H1 (cell line): ENCODE data around the gene KPNA6. TPM values are rescaled to one million over a fixed set of nuclear protein-coding genes. Genes with fewer than 3 reads are reported as not detected.

ENCODE experiments used
- CTCF ChIA-PET: fragments of 300-600 bp; sonication (Branson Sonifier 250); formaldehyde crosslinking; loops from one replicate; lab custom pipeline; 2021; ENCODE audit not compliant: partially characterized antibody; lab: Charles Lee
- POLR2A ChIA-PET: fragments of 300-600 bp; sonication (Branson Sonifier 250); formaldehyde crosslinking; loops from one replicate; lab custom pipeline; 2021; ENCODE audit warnings: inconsistent platforms; ENCODE audit not compliant: partially characterized antibody; lab: Charles Lee
- DNase-seq, 2 experiments: peaks; one replicate each; pipeline versions ENCODE4 v3.0.0 to v3.0.0-alpha.2; 2010 to 2022; ENCODE audit warnings: low spot score in 2 of 2, low read depth in 1 of 2, mixed read lengths in 1 of 2
- FAIRE-seq: peaks from 2 replicates; lab custom pipeline; 2011; peaks lifted over from hg19 to GRCh38; lab: Jason Lieb, UNC
- H2AFZ ChIP-seq: 2 replicates; pipeline ENCODE4 v1.8.1; 2012; ENCODE audit warnings: low read length, inconsistent platforms
- H2AK5ac ChIP-seq: 2 replicates; pipeline ENCODE4 v1.6.1; 2013; ENCODE audit warnings: low read depth, low read length
- H2BK120ac ChIP-seq: replicated peaks from 2 replicates; pipeline ENCODE3; 2013; ENCODE audit warnings: low read depth, low read length, inconsistent platforms
- H2BK12ac ChIP-seq: 2 replicates; pipeline ENCODE4 v1.6.1; 2013; ENCODE audit warnings: low read depth, low read length
- H2BK15ac ChIP-seq: 2 replicates; pipeline ENCODE4 v1.6.1; 2013; ENCODE audit warnings: low read length
- H2BK20ac ChIP-seq: 2 replicates; pipeline ENCODE4 v1.6.1; 2013; ENCODE audit warnings: low read length
- H2BK5ac ChIP-seq: 2 replicates; pipeline ENCODE4 v1.6.1; 2013; ENCODE audit warnings: low read depth, low read length
- H3K14ac ChIP-seq: 2 replicates; pipeline ENCODE4 v1.6.1; 2013; ENCODE audit warnings: inconsistent platforms; ENCODE audit not compliant: insufficient read length
- H3K18ac ChIP-seq: 2 replicates; pipeline ENCODE4 v1.6.1; 2013; ENCODE audit warnings: low read length; ENCODE audit errors: extremely low read depth
- H3K23ac ChIP-seq: 2 replicates; pipeline ENCODE4 v1.6.1; 2013; ENCODE audit warnings: inconsistent platforms; ENCODE audit not compliant: insufficient read length
- H3K23me2 ChIP-seq: 2 replicates; pipeline ENCODE4 v1.6.1; 2013; ENCODE audit warnings: low read depth, low read length
- H3K27ac ChIP-seq: 2 replicates; pipeline ENCODE4 v1.6.1; 2011; ENCODE audit warnings: low read depth, low read length, inconsistent platforms
- H3K27me3 ChIP-seq, 4 experiments: replicated peaks in 1 of 4; 1 replicate in 1 of 4; 2 replicates in 3 of 4; pipeline versions ENCODE4 v1.6.1 to v1.8.1; 2011 to 2013; ENCODE audit warnings: low read length in 3 of 4, mild to moderate bottlenecking in 3 of 4, inconsistent platforms in 2 of 4, mixed read lengths in 2 of 4, moderate library complexity in 1 of 4; ENCODE audit not compliant: control insufficient read depth in 3 of 4, insufficient read depth in 3 of 4; ENCODE audit errors: extremely low read depth in 1 of 4
- H3K36me3 ChIP-seq, 4 experiments: 2 replicates each; pipeline versions ENCODE4 v1.6.1 to v1.8.1; 2011 to 2013; ENCODE audit warnings: mild to moderate bottlenecking in 4 of 4, low read length in 3 of 4, moderate library complexity in 2 of 4, control low read depth in 1 of 4, inconsistent platforms in 1 of 4; ENCODE audit not compliant: insufficient read depth in 4 of 4, control insufficient read depth in 2 of 4
- H3K4ac ChIP-seq: replicated peaks from 2 replicates; pipeline ENCODE3; 2013; ENCODE audit warnings: low read length, low read depth, mixed read lengths, inconsistent platforms; ENCODE audit not compliant: insufficient read length
- H3K4me1 ChIP-seq, 4 experiments: replicated peaks in 1 of 4; 1 replicate in 1 of 4; 2 replicates in 3 of 4; pipeline versions ENCODE4 v1.6.1 to v1.8.1; 2011 to 2013; ENCODE audit warnings: low read length in 3 of 4, inconsistent platforms in 2 of 4, mixed read lengths in 1 of 4; ENCODE audit not compliant: insufficient read depth in 4 of 4, control insufficient read depth in 3 of 4
- H3K4me2 ChIP-seq, 2 experiments: 2 replicates each; pipeline versions ENCODE4 v1.6.1 to v1.8.1; 2011 to 2013; ENCODE audit warnings: low read depth in 2 of 2, low read length in 2 of 2, control low read depth in 1 of 2, inconsistent platforms in 1 of 2, mild to moderate bottlenecking in 1 of 2; ENCODE audit not compliant: insufficient read depth in 1 of 2
- H3K4me3 ChIP-seq, 4 experiments: fragments of 200-600, 300-600 bp in 1 of 4; sonication (generic), shearing (Covaris generic), sonication (Bioruptor Twin) in 1 of 4; 2 replicates each; pipeline versions ENCODE4 v1.5.1 to v1.8.1; 2011 to 2016; ENCODE audit warnings: low read length in 4 of 4, low read depth in 3 of 4, control low read depth in 2 of 4, inconsistent platforms in 2 of 4, mild to moderate bottlenecking in 2 of 4, mixed read lengths in 1 of 4, moderate library complexity in 1 of 4; ENCODE audit not compliant: insufficient read depth in 2 of 4; ENCODE audit errors: extremely low read depth in 1 of 4
- H3K56ac ChIP-seq: replicated peaks from 2 replicates; pipeline ENCODE3; 2013; ENCODE audit warnings: low read depth, mild to moderate bottlenecking, mixed read lengths, low read length, inconsistent platforms; ENCODE audit not compliant: insufficient read length
- H3K79me1 ChIP-seq: 2 replicates; pipeline ENCODE4 v1.6.1; 2013; ENCODE audit warnings: low read depth, low read length, control low read depth
- H3K79me2 ChIP-seq, 2 experiments: 2 replicates each; pipeline versions ENCODE4 v1.6.1 to v1.8.1; 2012 to 2013; ENCODE audit warnings: low read length in 2 of 2, mild to moderate bottlenecking in 2 of 2, inconsistent platforms in 1 of 2; ENCODE audit not compliant: insufficient read depth in 2 of 2, control insufficient read depth in 1 of 2
- H3K9ac ChIP-seq, 4 experiments: replicated peaks in 1 of 4; 1 replicate in 1 of 4; 2 replicates in 3 of 4; pipeline versions ENCODE4 v1.6.1 to v1.8.1; 2011 to 2013; ENCODE audit warnings: low read depth in 3 of 4, low read length in 3 of 4, control low read depth in 2 of 4, mild to moderate bottlenecking in 2 of 4, moderate library complexity in 2 of 4, inconsistent platforms in 1 of 4; ENCODE audit errors: extremely low read depth in 1 of 4
- H3K9me3 ChIP-seq, 2 experiments: 2 replicates each; pipeline versions ENCODE4 v1.6.1 to v1.8.1; 2012 to 2013; ENCODE audit warnings: mild to moderate bottlenecking in 2 of 2, moderate library complexity in 2 of 2, control low read depth in 1 of 2, inconsistent platforms in 1 of 2, low read depth in 1 of 2, low read length in 1 of 2, mixed read lengths in 1 of 2; ENCODE audit not compliant: insufficient read depth in 2 of 2
- H4K20me1 ChIP-seq, 2 experiments: replicated peaks in 1 of 2; 2 replicates each; pipeline versions ENCODE3 to v1.8.1; 2011 to 2013; ENCODE audit warnings: inconsistent platforms in 2 of 2, low read length in 2 of 2, mild to moderate bottlenecking in 1 of 2; ENCODE audit not compliant: insufficient read depth in 2 of 2, control insufficient read depth in 1 of 2
- H4K5ac ChIP-seq: 2 replicates; pipeline ENCODE4 v1.6.1; 2013; ENCODE audit warnings: low read length, low read depth, mixed read lengths, inconsistent platforms; ENCODE audit not compliant: insufficient read length
- H4K8ac ChIP-seq: 2 replicates; pipeline ENCODE4 v1.8.0; 2013; ENCODE audit warnings: mild to moderate bottlenecking, moderate library complexity, low read length, inconsistent platforms; ENCODE audit not compliant: insufficient read depth; ENCODE audit errors: extremely low read depth
- H4K91ac ChIP-seq: replicated peaks from 2 replicates; pipeline ENCODE3; 2013; ENCODE audit warnings: low read length, mixed read lengths, inconsistent platforms; ENCODE audit not compliant: insufficient read length
- WGBS, 2 experiments: shearing (Covaris generic) in 1 of 2; methylation state at CpG; one replicate each; pipeline versions ENCODE4 v1.1.6 to v1.1.7; 2013 to 2015; ENCODE audit warnings: low lambda C conversion rate in 2 of 2, mixed read lengths in 2 of 2, inconsistent platforms in 1 of 2, low coverage in 1 of 2, missing lambda C conversion rate in 1 of 2; ENCODE audit not compliant: insufficient replicate concordance in 2 of 2, insufficient coverage in 1 of 2, insufficient read length in 1 of 2; ENCODE audit errors: extremely low coverage in 1 of 2, missing lambda C conversion rate in 1 of 2; 5-methylcytosine and 5-hydroxymethylcytosine counted together
- polyA plus RNA-seq, 7 experiments: library from polyadenylated mRNA; depleted of rRNA in 3 of 7; stranded (reverse) in 5 of 7; unstranded in 2 of 7; fragments of >200 nt in 5 of 7; fragments of 200-250 nt in 2 of 7; gene quantifications; 1 replicate in 5 of 7; 2 replicates in 1 of 7; 4 replicates in 1 of 7; pipeline versions ENCODE4 v1.2.1 to v1.2.3, GENCODE V29; 2011 to 2013; ENCODE audit warnings: missing spikeins in 2 of 7, mixed read lengths in 2 of 7
- total RNA-seq: library from RNA; stranded (reverse); fragmentation: NEBNext Ultra II Directional; extraction: Animal tissue kit (Norgen Biotek cat#: 25700); gene quantifications from 2 replicates; pipeline ENCODE4 v1.2.1, GENCODE V29; 2021

Gene KPNA6
- total and polyA plus RNA-seq, 2 of the 8 experiments (the other 6 are each of a cell fraction or from before 2014, with no cell fraction given): 24.2 to 120 TPM

GRCh38 chr1:32099426-32099825 is 8.4 kb upstream of the KPNA6 start:
- no peak overlapping the region for H4K91ac ChIP-seq
- H3K4me2 ChIP-seq: no peak overlapping the region
- H2BK12ac ChIP-seq: no peak overlapping the region
- WGBS, 2 experiments: 91% methylated on average over 4 of the region's 4 CpGs; no CpG with 5 or more reads in 1 of the 2 experiments
- no peaks in the 10 kb centered on the region for H3K79me2 ChIP-seq
- H3K23ac ChIP-seq: no peak overlapping the region
- no peaks in the 10 kb centered on the region for H3K9me3 ChIP-seq
- no peak overlapping the region for H2BK20ac ChIP-seq
- no peak overlapping the region for H3K56ac ChIP-seq
- H3K27me3 ChIP-seq: no peaks in the 10 kb centered on the region
- no peak overlapping the region for H3K18ac ChIP-seq
- peaks cover 0 to 2% of the 10 kb centered on the region in 2 experiments for H4K20me1 ChIP-seq
- H4K5ac ChIP-seq: no peak overlapping the region
- H3K4me3 ChIP-seq: no peak overlapping the region
- no peak for DNase-seq
- H2AFZ ChIP-seq: no peak overlapping the region
- no peak overlapping the region for H3K4ac ChIP-seq
- peaks cover 4 to 33% (median 23%) of the 10 kb centered on the region in 4 experiments for H3K36me3 ChIP-seq
- no peaks in the 10 kb centered on the region for H3K4me1 ChIP-seq
- H4K8ac ChIP-seq: no peak overlapping the region
- no peak overlapping the region for H3K14ac ChIP-seq
- ChIA-PET CTCF (interaction anchor here (0.9 to 1.0 kb wide), 2 partner anchors 8 to 26 kb away, joined by 3 to 4 read pairs; partner anchors contain the start of gene TMEM39B), POLR2A (interaction anchor here (1.8 kb wide), 1 partner anchor 10 kb away, joined by 6 read pairs; no protein-coding TSS in a partner anchor)
- H2BK5ac ChIP-seq: no peak overlapping the region
- no peak for FAIRE-seq
- H3K9ac ChIP-seq: no peak overlapping the region
- H3K23me2 ChIP-seq: no peaks in the 10 kb centered on the region
- no peak overlapping the region for H2BK15ac ChIP-seq
- H2BK120ac ChIP-seq: no peak overlapping the region
- no peak overlapping the region for H2AK5ac ChIP-seq
- no peak overlapping the region for H3K27ac ChIP-seq
- H3K79me1 ChIP-seq: no peaks in the 10 kb centered on the region
